GM21526 (cell line): Measurements from ENCODE around the gene PRKCE.

Source experiments
- ATAC-seq: cut with Tn5 transposase; IDR thresholded peaks from one replicate; pipeline ENCODE4 v1.9.1; 2021; ENCODE audit warnings: moderate library complexity; ENCODE audit not compliant: unreplicated experiment, low FRiP score

PRKCE gene

GRCh38 chr2:46001741-46002506 is 350.4 kb downstream of the PRKCE start:
- ATAC-seq = no peak

GRCh38 chr2:46002507-46002883 is 351.0 kb downstream of the PRKCE start:
- no peak for ATAC-seq

GRCh38 chr2:46002947-46003346 is 351.5 kb downstream of the PRKCE start:
- no peak for ATAC-seq

GRCh38 chr2:46003903-46004473 is 352.5 kb downstream of the PRKCE start:
- no peak for ATAC-seq

- ATAC-seq = no peak
These were observed 355.1 kb downstream of the PRKCE start for GRCh38 chr2:46006473-46007025.

GRCh38 chr2:46007412-46007811 is 355.9 kb downstream of the PRKCE start:
- ATAC-seq = no peak

- ATAC-seq = no peak
These were observed 356.8 kb downstream of the PRKCE start for GRCh38 chr2:46008091-46008870.

GRCh38 chr2:46009315-46009714 is 357.8 kb downstream of the PRKCE start:
- ATAC-seq = no peak

- ATAC-seq = no peak
These were observed 358.3 kb downstream of the PRKCE start for GRCh38 chr2:46009772-46010171.

- ATAC-seq = no peak
These were observed 358.9 kb downstream of the PRKCE start for GRCh38 chr2:46010223-46010924.

- no peak for ATAC-seq
These were observed 359.5 kb downstream of the PRKCE start for GRCh38 chr2:46010925-46011490.

GRCh38 chr2:46012618-46013240 is 361.3 kb downstream of the PRKCE start:
- no peak for ATAC-seq

GRCh38 chr2:46013726-46014125 is 362.3 kb downstream of the PRKCE start:
- ATAC-seq = no peak

GRCh38 chr2:46014911-46015654 is 363.6 kb downstream of the PRKCE start:
- ATAC-seq = no peak

GRCh38 chr2:46015671-46016070 is 364.2 kb downstream of the PRKCE start:
- no peak for ATAC-seq

GRCh38 chr2:46016091-46016490 is 364.6 kb downstream of the PRKCE start:
- ATAC-seq = no peak

- no peak for ATAC-seq
These were observed 367.5 kb downstream of the PRKCE start for GRCh38 chr2:46018773-46019591.

GRCh38 chr2:46020416-46020815 is 368.9 kb downstream of the PRKCE start:
- ATAC-seq = no peak
